Measurements from ENCODE around the gene CAV1. TPM values are rescaled to one million over a fixed set of nuclear protein-coding genes. Genes with fewer than 3 reads are reported as not detected.

Gene CAV1
- polyA plus RNA-seq, 1 donor (not counting 4 experiments of a cell fraction or from before 2014, with no cell fraction given), result 2,905 TPM

DNA sequence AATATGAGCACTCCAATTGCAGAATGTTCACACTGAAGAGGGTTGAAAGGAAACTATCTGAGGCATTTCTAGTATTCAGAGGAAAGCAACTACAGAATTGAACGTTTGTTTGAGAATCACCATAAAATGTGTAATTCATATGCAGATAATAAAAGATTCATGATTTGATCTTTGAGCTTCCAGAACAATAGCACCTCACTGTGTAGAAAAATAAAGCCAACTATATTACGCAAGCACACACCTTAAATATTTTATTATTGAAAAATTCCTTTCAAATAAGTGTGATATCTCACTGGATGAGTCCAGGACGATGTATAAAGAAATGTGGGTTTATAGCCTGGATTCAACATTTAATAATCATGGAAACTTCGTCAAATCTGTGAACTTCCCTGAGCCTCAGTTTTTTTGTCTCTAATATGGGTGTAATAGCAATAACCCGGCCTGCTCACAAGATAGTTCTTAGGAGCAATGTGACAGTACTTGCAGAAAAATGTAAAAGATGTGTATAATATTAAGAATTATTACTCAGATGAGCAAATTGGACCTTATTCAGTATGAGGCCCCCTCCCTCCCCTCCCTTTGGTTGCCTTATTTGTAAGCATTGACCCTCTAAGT, 36.8 kb upstream of the CAV1 start:
- Histone ChIP-seq H3K27ac (ENCODE audit: control insufficient read depth, insufficient read depth, low read length) (no peak overlapping the region), H2AFZ (ENCODE audit: control insufficient read depth, low read length) (no peak overlapping the region), H3K4me1 (ENCODE audit: control insufficient read depth, extremely low read depth, insufficient read depth, low read length) (no peaks in the 10 kb centered on the region), H3K9ac (ENCODE audit: control insufficient read depth, extremely low read depth, insufficient read depth, low read length) (no peak overlapping the region), H3K4me3 (ENCODE audit: control insufficient read depth in 2 of 3, extremely low read depth in 1 of 3, insufficient read depth in 2 of 3, low read depth in 1 of 3, low read length in 3 of 3) (no peak overlapping the region), H3K9me1 (ENCODE audit: control insufficient read depth, extremely low read depth, insufficient read depth, low read length) (no peaks in the 10 kb centered on the region), H4K20me1 (ENCODE audit: control insufficient read depth, extremely low read depth, insufficient read depth, low read length) (no peaks in the 10 kb centered on the region), H3K9me3 (ENCODE audit: control insufficient read depth, low read depth, low read length) (no peaks in the 10 kb centered on the region), H3K27me3 (ENCODE audit: control insufficient read depth, extremely low read depth, insufficient read depth, low read length) (no peaks in the 10 kb centered on the region), H3K36me3 (ENCODE audit: control insufficient read depth in 2 of 2, extremely low read depth in 1 of 2, insufficient read depth in 2 of 2, low read length in 2 of 2) (no peaks in the 10 kb centered on the region), H3K79me2 (ENCODE audit: control insufficient read depth, insufficient read depth, low read length) (no peaks in the 10 kb centered on the region), H3K4me2 (ENCODE audit: control insufficient read depth, extremely low read depth, insufficient read depth, low read depth, low read length) (no peak overlapping the region)
- dilution Hi-C loops (cut with MboI; ENCODE audit: extremely low pct_ligation_motif_present, low sequenced_read_pairs), result no loop called here
- FAIRE-seq (no peak), DNase-seq (ENCODE audit: low read depth, low spot score) (no peak)
- TF ChIP-seq, protein P1, sequence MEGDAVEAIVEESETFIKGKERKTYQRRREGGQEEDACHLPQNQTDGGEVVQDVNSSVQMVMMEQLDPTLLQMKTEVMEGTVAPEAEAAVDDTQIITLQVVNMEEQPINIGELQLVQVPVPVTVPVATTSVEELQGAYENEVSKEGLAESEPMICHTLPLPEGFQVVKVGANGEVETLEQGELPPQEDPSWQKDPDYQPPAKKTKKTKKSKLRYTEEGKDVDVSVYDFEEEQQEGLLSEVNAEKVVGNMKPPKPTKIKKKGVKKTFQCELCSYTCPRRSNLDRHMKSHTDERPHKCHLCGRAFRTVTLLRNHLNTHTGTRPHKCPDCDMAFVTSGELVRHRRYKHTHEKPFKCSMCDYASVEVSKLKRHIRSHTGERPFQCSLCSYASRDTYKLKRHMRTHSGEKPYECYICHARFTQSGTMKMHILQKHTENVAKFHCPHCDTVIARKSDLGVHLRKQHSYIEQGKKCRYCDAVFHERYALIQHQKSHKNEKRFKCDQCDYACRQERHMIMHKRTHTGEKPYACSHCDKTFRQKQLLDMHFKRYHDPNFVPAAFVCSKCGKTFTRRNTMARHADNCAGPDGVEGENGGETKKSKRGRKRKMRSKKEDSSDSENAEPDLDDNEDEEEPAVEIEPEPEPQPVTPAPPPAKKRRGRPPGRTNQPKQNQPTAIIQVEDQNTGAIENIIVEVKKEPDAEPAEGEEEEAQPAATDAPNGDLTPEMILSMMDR (optimal IDR thresholded peaks at IDR 0.05 in 1 of 3, IDR thresholded peaks at IDR 0.05 in 1 of 3, conservative IDR thresholded peaks at IDR 0.05 in 1 of 3; ENCODE audit: extremely low read depth in 1 of 3, insufficient read depth in 2 of 3, low read length in 3 of 3), result no peak
- TF ChIP-seq EZH2 (IDR thresholded peaks at IDR 0.05; ENCODE audit: low read length), result no peak

DNA sequence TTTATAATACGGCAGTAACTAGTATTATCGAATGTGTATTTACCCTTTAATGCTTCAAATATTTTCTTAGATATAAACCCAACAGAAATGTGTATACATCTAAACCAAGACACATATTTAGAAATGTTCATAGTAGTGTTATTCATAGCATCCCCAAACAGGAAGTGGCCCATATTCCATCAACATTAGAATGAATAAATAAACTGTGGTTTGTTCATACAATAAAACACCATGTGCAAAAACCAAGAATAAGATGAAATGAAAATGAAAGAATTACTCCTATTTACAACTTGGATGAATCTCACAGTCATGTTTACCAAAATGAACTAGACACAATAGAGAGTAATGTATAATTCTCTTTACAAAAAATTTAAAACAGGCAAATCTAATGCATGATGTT, 34.5 kb upstream of the CAV1 start:
- no peaks in the 10 kb centered on the region for H3K4me1 ChIP-seq (ENCODE audit: control insufficient read depth, extremely low read depth, insufficient read depth, low read length)
- TF ChIP-seq, protein P1 (optimal IDR thresholded peaks at IDR 0.05 in 1 of 3, IDR thresholded peaks at IDR 0.05 in 1 of 3, conservative IDR thresholded peaks at IDR 0.05 in 1 of 3; ENCODE audit: extremely low read depth in 1 of 3, insufficient read depth in 2 of 3, low read length in 3 of 3), result no peak
- TF ChIP-seq EZH2 (IDR thresholded peaks at IDR 0.05; ENCODE audit: low read length), result no peak
- no peak overlapping the region for H3K9ac ChIP-seq (ENCODE audit: control insufficient read depth, extremely low read depth, insufficient read depth, low read length)
- H3K27ac ChIP-seq (ENCODE audit: control insufficient read depth, insufficient read depth, low read length), result no peak overlapping the region
- H3K9me3 ChIP-seq (ENCODE audit: control insufficient read depth, low read depth, low read length), result no peaks in the 10 kb centered on the region
- H3K9me1 ChIP-seq (ENCODE audit: control insufficient read depth, extremely low read depth, insufficient read depth, low read length), result no peaks in the 10 kb centered on the region
- H3K4me3 ChIP-seq (ENCODE audit: control insufficient read depth in 2 of 3, extremely low read depth in 1 of 3, insufficient read depth in 2 of 3, low read depth in 1 of 3, low read length in 3 of 3), result no peak overlapping the region
- dilution Hi-C loops (cut with MboI; ENCODE audit: extremely low pct_ligation_motif_present, low sequenced_read_pairs), result no loop called here
- no peaks in the 10 kb centered on the region for H3K79me2 ChIP-seq (ENCODE audit: control insufficient read depth, insufficient read depth, low read length)
- H3K36me3 ChIP-seq (ENCODE audit: control insufficient read depth in 2 of 2, extremely low read depth in 1 of 2, insufficient read depth in 2 of 2, low read length in 2 of 2), result no peaks in the 10 kb centered on the region
- no peak overlapping the region for H2AFZ ChIP-seq (ENCODE audit: control insufficient read depth, low read length)
- H3K4me2 ChIP-seq (ENCODE audit: control insufficient read depth, extremely low read depth, insufficient read depth, low read depth, low read length), result no peak overlapping the region
- H4K20me1 ChIP-seq (ENCODE audit: control insufficient read depth, extremely low read depth, insufficient read depth, low read length), result no peaks in the 10 kb centered on the region
- no peaks in the 10 kb centered on the region for H3K27me3 ChIP-seq (ENCODE audit: control insufficient read depth, extremely low read depth, insufficient read depth, low read length)
- DNase-seq (ENCODE audit: low read depth, low spot score), result no peak
- FAIRE-seq, result no peak
